DND-41 (cell line): Measurements from ENCODE around the gene FERD3L.

Experiments
- ATAC-seq: fragments of 200-7000 bp; cut with Tn5 transposase; 3 replicates; pipeline ENCODE4 v1.9.1; 2021; ENCODE audit warnings: low read depth; ENCODE audit not compliant: insufficient read depth
- DNase-seq: peaks from one replicate; pipeline ENCODE4 v3.0.0-alpha.2; 2020
- H2AFZ ChIP-seq: 2 replicates; pipeline ENCODE4 v1.6.0; 2012; ENCODE audit warnings: low read depth, low read length
- H3K27ac ChIP-seq: 2 replicates; pipeline ENCODE4 v1.5.1; 2012; ENCODE audit warnings: low read length, inconsistent platforms
- H3K27me3 ChIP-seq: fragments of 200-600 bp; sonication (generic); 2 replicates; pipeline ENCODE4 v1.6.0; 2012; ENCODE audit warnings: low read length, mild to moderate bottlenecking, inconsistent platforms; ENCODE audit not compliant: insufficient read depth, poor library complexity
- H3K36me3 ChIP-seq: 2 replicates; pipeline ENCODE4 v1.5.1; 2012; ENCODE audit warnings: low read length, inconsistent platforms; ENCODE audit not compliant: insufficient read depth
- H3K4me1 ChIP-seq: 2 replicates; pipeline ENCODE4 v1.5.1; 2012; ENCODE audit warnings: mild to moderate bottlenecking, low read length; ENCODE audit not compliant: insufficient read depth
- H3K4me2 ChIP-seq: 2 replicates; pipeline ENCODE4 v1.6.0; 2012; ENCODE audit warnings: mild to moderate bottlenecking, moderate library complexity, low read length, inconsistent platforms; ENCODE audit not compliant: insufficient read depth
- H3K4me3 ChIP-seq, 2 experiments: fragments of 200-600 bp in 1 of 2; shearing (Covaris generic) in 1 of 2; 2 replicates each; pipeline ENCODE4 v1.5.1; 2012 to 2016; ENCODE audit warnings: inconsistent platforms in 2 of 2, low read length in 2 of 2, mild to moderate bottlenecking in 2 of 2, low read depth in 1 of 2, moderate library complexity in 1 of 2
- H3K79me2 ChIP-seq: 2 replicates; pipeline ENCODE4 v1.6.0; 2012; ENCODE audit warnings: low read length, inconsistent platforms; ENCODE audit not compliant: insufficient read depth
- H3K9ac ChIP-seq: 2 replicates; pipeline ENCODE4 v1.6.0; 2012; ENCODE audit warnings: low read depth, mild to moderate bottlenecking, inconsistent platforms, low read length, moderate library complexity
- H3K9me3 ChIP-seq: 2 replicates; pipeline ENCODE4 v1.5.1; 2012; ENCODE audit warnings: low read length, moderate library complexity, mild to moderate bottlenecking, inconsistent platforms; ENCODE audit not compliant: insufficient read depth, severe bottlenecking
- H4K20me1 ChIP-seq: 2 replicates; pipeline ENCODE4 v1.6.0; 2012; ENCODE audit warnings: low read length; ENCODE audit not compliant: insufficient read depth
- EZH2 ChIP-seq: IDR thresholded peaks from 3 replicates; pipeline ENCODE4 v1.6.1; 2012; ENCODE audit warnings: borderline replicate concordance, low read depth, mild to moderate bottlenecking, moderate library complexity, low read length, inconsistent platforms; ENCODE audit not compliant: severe bottlenecking
- TF ChIP-seq, protein P1 (sequence below): IDR thresholded peaks from 2 replicates; pipeline ENCODE4 v1.5.1; 2012; ENCODE audit warnings: borderline replicate concordance, low read length, moderate library complexity, mild to moderate bottlenecking; ENCODE audit not compliant: poor library complexity, severe bottlenecking; ENCODE audit errors: extremely low read depth

FERD3L gene

GRCh38 chr7:19097165-19098055 is 47.8 kb downstream of the FERD3L start:
- H3K27me3 ChIP-seq, result no peaks in the 10 kb centered on the region
- TF ChIP-seq, protein P1, sequence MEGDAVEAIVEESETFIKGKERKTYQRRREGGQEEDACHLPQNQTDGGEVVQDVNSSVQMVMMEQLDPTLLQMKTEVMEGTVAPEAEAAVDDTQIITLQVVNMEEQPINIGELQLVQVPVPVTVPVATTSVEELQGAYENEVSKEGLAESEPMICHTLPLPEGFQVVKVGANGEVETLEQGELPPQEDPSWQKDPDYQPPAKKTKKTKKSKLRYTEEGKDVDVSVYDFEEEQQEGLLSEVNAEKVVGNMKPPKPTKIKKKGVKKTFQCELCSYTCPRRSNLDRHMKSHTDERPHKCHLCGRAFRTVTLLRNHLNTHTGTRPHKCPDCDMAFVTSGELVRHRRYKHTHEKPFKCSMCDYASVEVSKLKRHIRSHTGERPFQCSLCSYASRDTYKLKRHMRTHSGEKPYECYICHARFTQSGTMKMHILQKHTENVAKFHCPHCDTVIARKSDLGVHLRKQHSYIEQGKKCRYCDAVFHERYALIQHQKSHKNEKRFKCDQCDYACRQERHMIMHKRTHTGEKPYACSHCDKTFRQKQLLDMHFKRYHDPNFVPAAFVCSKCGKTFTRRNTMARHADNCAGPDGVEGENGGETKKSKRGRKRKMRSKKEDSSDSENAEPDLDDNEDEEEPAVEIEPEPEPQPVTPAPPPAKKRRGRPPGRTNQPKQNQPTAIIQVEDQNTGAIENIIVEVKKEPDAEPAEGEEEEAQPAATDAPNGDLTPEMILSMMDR, result no peak
- H3K4me2 ChIP-seq, result peak overlapping the region; percentile 14; the same call in 1 of the 2 replicates
- no peaks in the 10 kb centered on the region for H3K9me3 ChIP-seq
- ATAC-seq (peak; percentile 87), DNase-seq (no peak)
- H2AFZ ChIP-seq, result no peak overlapping the region
- H3K4me1 ChIP-seq, result no peaks in the 10 kb centered on the region
- H3K36me3 ChIP-seq, result no peaks in the 10 kb centered on the region
- no peak overlapping the region for H3K27ac ChIP-seq
- H3K79me2 ChIP-seq, result no peaks in the 10 kb centered on the region
- H4K20me1 ChIP-seq, result no peaks in the 10 kb centered on the region
- no peak overlapping the region for H3K9ac ChIP-seq
- H3K4me3 ChIP-seq, result no peak overlapping the region

GRCh38 chr7:19095353-19095860 is 49.8 kb downstream of the FERD3L start:
- Histone ChIP-seq H3K36me3 (no peaks in the 10 kb centered on the region), H3K4me1 (no peaks in the 10 kb centered on the region), H3K79me2 (no peaks in the 10 kb centered on the region), H4K20me1 (no peaks in the 10 kb centered on the region), H3K9ac (no peak overlapping the region), H3K27ac (no peak overlapping the region), H2AFZ (no peak overlapping the region), H3K4me2 (no peak overlapping the region), H3K9me3 (no peaks in the 10 kb centered on the region), H3K27me3 (no peaks in the 10 kb centered on the region), H3K4me3 (no peak overlapping the region)
- DNase-seq (no peak), ATAC-seq (no peak)
- TF ChIP-seq, protein P1, result no peak
- TF ChIP-seq EZH2, result no peak
